RWPE2 (cell line): ENCODE measurements around the gene SLC9A9.

Experiments used
- ATAC-seq: fragments of 200-7000 bp; cut with Tn5 transposase; 3 replicates; pipeline ENCODE4 v1.9.1; 2021; ENCODE audit warnings: low read depth
- DNase-seq: peaks from one replicate; pipeline ENCODE4 v3.0.0-alpha.2; 2020; ENCODE audit warnings: low spot score
- H3K27ac ChIP-seq: fragments of 450-650 bp; 2 replicates; pipeline ENCODE4 v1.5.1; 2017; ENCODE audit warnings: mild to moderate bottlenecking; ENCODE audit not compliant: poor library complexity, severe bottlenecking
- H3K27me3 ChIP-seq: fragments of 250-450 bp; sonication (Bioruptor Pico); 2 replicates; pipeline ENCODE4 v1.5.1; 2021; ENCODE audit warnings: mild to moderate bottlenecking, moderate library complexity; ENCODE audit not compliant: insufficient read depth, poor library complexity, severe bottlenecking
- H3K36me3 ChIP-seq: fragments of 250-450 bp; sonication (Bioruptor Pico); 2 replicates; pipeline ENCODE4 v1.5.1; 2020; ENCODE audit warnings: low read depth, mild to moderate bottlenecking, moderate library complexity
- H3K4me1 ChIP-seq: fragments of 250-450 bp; sonication (Bioruptor Pico); 2 replicates; pipeline ENCODE4 v1.5.1; 2021; ENCODE audit warnings: mild to moderate bottlenecking, moderate library complexity; ENCODE audit not compliant: insufficient read depth, poor library complexity, severe bottlenecking
- H3K4me3 ChIP-seq: fragments of 250-450 bp; sonication (Bioruptor Pico); 2 replicates; pipeline ENCODE4 v1.5.1; 2021; ENCODE audit warnings: mild to moderate bottlenecking, moderate library complexity; ENCODE audit not compliant: severe bottlenecking
- H3K9me3 ChIP-seq: fragments of 250-450 bp; sonication (Bioruptor Pico); 2 replicates; pipeline ENCODE4 v1.5.1; 2021; ENCODE audit warnings: mild to moderate bottlenecking, moderate library complexity; ENCODE audit not compliant: severe bottlenecking
- TF ChIP-seq, protein P1 (sequence below): fragments of 450-650 bp; IDR thresholded peaks from one replicate; pipeline ENCODE4 v1.5.1; 2017; ENCODE audit warnings: mild to moderate bottlenecking, moderate library complexity; ENCODE audit not compliant: poor library complexity, severe bottlenecking

Gene SLC9A9

DNA sequence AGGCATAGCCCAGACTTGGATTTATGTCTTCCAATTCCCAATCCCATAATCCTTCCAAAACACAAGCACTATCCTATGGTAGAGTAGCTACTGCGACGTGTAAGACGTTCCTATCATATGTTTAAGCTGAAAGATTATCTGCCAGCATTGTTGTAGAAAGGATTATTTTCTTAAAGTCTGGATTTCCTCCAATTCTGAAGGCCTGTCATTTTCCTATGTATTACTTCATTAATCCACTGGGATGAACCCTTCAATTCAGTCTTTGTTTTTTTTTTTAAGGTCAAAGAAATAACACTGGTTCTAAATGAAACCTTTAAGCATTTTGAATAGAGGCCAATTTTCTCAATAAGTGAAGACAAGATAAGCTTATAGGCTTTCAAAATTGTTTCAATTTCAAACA, 289.0 kb downstream of the SLC9A9 start:
- DNase-seq (no peak), ATAC-seq (no peak)
- H3K4me1 ChIP-seq = no peaks in the 10 kb centered on the region
- H3K27ac ChIP-seq = no peak overlapping the region
- no peaks in the 10 kb centered on the region for H3K27me3 ChIP-seq
- TF ChIP-seq, protein P1, sequence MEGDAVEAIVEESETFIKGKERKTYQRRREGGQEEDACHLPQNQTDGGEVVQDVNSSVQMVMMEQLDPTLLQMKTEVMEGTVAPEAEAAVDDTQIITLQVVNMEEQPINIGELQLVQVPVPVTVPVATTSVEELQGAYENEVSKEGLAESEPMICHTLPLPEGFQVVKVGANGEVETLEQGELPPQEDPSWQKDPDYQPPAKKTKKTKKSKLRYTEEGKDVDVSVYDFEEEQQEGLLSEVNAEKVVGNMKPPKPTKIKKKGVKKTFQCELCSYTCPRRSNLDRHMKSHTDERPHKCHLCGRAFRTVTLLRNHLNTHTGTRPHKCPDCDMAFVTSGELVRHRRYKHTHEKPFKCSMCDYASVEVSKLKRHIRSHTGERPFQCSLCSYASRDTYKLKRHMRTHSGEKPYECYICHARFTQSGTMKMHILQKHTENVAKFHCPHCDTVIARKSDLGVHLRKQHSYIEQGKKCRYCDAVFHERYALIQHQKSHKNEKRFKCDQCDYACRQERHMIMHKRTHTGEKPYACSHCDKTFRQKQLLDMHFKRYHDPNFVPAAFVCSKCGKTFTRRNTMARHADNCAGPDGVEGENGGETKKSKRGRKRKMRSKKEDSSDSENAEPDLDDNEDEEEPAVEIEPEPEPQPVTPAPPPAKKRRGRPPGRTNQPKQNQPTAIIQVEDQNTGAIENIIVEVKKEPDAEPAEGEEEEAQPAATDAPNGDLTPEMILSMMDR = no peak
- no peaks in the 10 kb centered on the region for H3K36me3 ChIP-seq
- H3K4me3 ChIP-seq = no peak overlapping the region
- no peaks in the 10 kb centered on the region for H3K9me3 ChIP-seq

DNA sequence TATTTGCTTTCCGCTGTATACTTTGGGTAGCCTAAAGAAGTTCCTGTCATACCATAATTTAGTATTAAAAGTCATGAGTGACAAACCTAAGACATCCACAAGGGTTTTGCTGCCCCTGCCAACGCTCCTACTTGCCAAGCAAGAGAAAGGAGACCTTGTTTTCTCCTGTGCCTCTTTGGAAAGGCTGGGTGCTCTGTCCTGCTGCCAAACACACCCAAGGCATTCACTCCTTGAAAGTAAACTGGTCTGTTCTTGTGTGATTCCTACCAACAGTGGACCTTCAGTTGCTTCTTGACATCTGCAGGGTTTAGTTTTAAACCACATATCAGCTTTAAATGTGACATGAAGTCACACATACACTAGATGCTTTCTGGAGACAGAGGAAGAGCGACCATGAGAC, 295.4 kb downstream of the SLC9A9 start:
- DNase-seq (no peak), ATAC-seq (no peak)
- Histone ChIP-seq H3K36me3 (no peaks in the 10 kb centered on the region), H3K9me3 (no peaks in the 10 kb centered on the region), H3K4me3 (no peak overlapping the region), H3K27me3 (no peaks in the 10 kb centered on the region), H3K4me1 (no peaks in the 10 kb centered on the region), H3K27ac (no peak overlapping the region)
- TF ChIP-seq, protein P1 = no peak

DNA sequence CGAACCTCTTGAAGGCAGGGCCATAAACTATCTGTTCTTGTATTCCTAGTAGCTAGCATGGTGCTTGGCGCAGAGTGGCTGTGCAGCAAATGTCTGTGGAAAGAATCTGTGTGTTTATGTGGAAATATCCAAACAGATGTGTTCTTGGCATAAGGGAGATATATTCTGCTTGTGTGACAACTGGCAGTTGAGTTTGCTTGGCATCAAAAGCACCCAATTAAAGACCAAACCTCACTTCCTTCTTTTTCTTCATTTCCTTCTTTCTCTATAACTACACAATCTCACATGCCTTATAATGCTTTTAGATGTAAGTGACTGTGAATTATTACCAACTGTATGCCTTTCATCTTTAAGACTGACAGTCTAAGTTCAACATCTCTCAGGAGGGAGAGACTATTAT, 296.5 kb downstream of the SLC9A9 start:
- Histone ChIP-seq H3K9me3 (no peaks in the 10 kb centered on the region), H3K36me3 (no peaks in the 10 kb centered on the region), H3K27me3 (no peaks in the 10 kb centered on the region), H3K4me1 (no peaks in the 10 kb centered on the region), H3K27ac (no peak overlapping the region), H3K4me3 (no peak overlapping the region)
- DNase-seq (no peak), ATAC-seq (no peak)
- TF ChIP-seq, protein P1 = no peak

DNA sequence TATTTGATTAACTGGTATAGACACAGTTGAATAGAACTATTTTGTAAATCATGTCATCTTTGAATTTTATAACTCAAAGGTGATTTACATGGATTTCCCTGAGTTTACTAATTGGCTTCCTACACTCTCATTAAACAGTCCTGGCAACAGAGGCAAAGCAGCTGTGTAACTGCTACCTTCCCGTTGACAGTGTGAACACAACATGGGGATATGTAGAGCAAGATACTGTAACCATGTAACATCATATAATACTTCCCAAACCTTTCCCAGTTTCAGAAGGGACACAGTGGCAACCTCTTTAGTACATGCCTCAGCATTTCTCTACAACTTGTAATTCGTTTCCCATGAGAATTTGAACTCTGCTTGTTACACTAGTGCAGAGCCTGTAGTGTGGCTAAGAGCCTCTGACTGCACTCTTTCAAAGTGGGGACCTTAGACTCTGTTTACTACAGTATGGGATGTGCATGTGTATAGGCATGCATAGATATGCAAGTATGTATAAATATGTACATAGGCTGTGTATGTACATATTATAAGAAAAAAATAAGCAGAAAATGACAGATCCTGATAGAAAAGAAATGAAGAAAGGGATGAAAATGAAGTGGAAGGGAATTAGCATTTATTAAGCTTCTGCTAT, 299.3 kb downstream of the SLC9A9 start:
- DNase-seq = no peak
- TF ChIP-seq, protein P1 = no peak
- no peaks in the 10 kb centered on the region for H3K36me3 ChIP-seq
- H3K27me3 ChIP-seq = no peaks in the 10 kb centered on the region
- H3K4me1 ChIP-seq = no peaks in the 10 kb centered on the region
- ATAC-seq = no peak
- H3K9me3 ChIP-seq = no peaks in the 10 kb centered on the region
- H3K4me3 ChIP-seq = no peak overlapping the region
- no peak overlapping the region for H3K27ac ChIP-seq

DNA sequence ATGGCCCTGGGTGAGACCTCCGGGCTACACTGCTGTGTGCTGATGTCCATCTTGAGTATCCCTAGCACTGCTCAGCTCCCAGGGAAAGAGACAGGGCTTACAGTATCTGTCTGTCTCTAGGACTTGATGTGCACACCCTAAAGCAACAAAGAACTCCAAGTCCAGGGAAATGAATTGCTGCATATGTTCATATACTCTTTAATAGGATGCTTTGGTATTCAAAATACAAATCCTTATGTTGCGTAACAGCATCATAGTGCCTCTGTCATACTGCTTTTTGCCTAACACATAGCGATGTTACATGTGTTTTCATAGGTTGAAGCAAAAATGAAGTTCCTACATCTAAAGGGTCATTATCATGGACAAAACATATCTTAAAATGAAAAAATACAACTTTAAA, 299.9 kb downstream of the SLC9A9 start:
- no peak overlapping the region for H3K4me3 ChIP-seq
- TF ChIP-seq, protein P1 = no peak

More for the DNA sequence above, 299.9 kb downstream of the SLC9A9 start:
- H3K9me3 ChIP-seq = no peaks in the 10 kb centered on the region
- no peak for ATAC-seq
- H3K4me1 ChIP-seq = no peaks in the 10 kb centered on the region
- H3K36me3 ChIP-seq = no peaks in the 10 kb centered on the region
- no peak for DNase-seq
- H3K27me3 ChIP-seq = no peaks in the 10 kb centered on the region
- H3K27ac ChIP-seq = no peak overlapping the region
